GM12892 (cell line): ENCODE data around the gene ANGPT4.

Experiments
- POLR2A ChIP-seq: IDR thresholded peaks from 2 replicates; pipeline ENCODE4 v1.6.1; 2011; ENCODE audit warnings: low read depth, low read length, control low read depth
- POLR2AphosphoS5 ChIP-seq: IDR thresholded peaks from 2 replicates; pipeline ENCODE4 v1.6.1; 2011; ENCODE audit warnings: low read depth, low read length, control low read depth

- no peak for TF ChIP-seq POLR2A
- TF ChIP-seq POLR2AphosphoS5, result no peak
Measured at GRCh38 chr20:924639-925038, 8.5 kb upstream of the ANGPT4 start.
